ENCODE measurements around the gene ECE1.

- no peak for TF ChIP-seq EZH2 (IDR thresholded peaks at IDR 0.05; ENCODE audit: borderline replicate concordance, low read length)
- TF ChIP-seq CTCF (IDR thresholded peaks at IDR 0.05; ENCODE audit: low read length), result no peak
These were observed 13.1 kb downstream of the ECE1 start for GRCh38 chr1:21277180-21277579.
